ENCODE measurements around the gene KLHDC2. TPM values are rescaled to one million over a fixed set of nuclear protein-coding genes. Genes with fewer than 3 reads are reported as not detected.
A peak's percentile ranks its signal among the peaks of the same experiment; 100 is the strongest.
"Not testable (repeated sequence)": the region's sequence is repeated elsewhere in the genome, so short reads cannot be mapped to it uniquely, and the experiment has no call there.

KLHDC2 gene, protein sequence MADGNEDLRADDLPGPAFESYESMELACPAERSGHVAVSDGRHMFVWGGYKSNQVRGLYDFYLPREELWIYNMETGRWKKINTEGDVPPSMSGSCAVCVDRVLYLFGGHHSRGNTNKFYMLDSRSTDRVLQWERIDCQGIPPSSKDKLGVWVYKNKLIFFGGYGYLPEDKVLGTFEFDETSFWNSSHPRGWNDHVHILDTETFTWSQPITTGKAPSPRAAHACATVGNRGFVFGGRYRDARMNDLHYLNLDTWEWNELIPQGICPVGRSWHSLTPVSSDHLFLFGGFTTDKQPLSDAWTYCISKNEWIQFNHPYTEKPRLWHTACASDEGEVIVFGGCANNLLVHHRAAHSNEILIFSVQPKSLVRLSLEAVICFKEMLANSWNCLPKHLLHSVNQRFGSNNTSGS
- 100 to 1,000 TPM; 135 to 180 (median 160) TPM for polyA plus RNA-seq (ENCODE audit: insufficient read length in 4 of 4)

DNA sequence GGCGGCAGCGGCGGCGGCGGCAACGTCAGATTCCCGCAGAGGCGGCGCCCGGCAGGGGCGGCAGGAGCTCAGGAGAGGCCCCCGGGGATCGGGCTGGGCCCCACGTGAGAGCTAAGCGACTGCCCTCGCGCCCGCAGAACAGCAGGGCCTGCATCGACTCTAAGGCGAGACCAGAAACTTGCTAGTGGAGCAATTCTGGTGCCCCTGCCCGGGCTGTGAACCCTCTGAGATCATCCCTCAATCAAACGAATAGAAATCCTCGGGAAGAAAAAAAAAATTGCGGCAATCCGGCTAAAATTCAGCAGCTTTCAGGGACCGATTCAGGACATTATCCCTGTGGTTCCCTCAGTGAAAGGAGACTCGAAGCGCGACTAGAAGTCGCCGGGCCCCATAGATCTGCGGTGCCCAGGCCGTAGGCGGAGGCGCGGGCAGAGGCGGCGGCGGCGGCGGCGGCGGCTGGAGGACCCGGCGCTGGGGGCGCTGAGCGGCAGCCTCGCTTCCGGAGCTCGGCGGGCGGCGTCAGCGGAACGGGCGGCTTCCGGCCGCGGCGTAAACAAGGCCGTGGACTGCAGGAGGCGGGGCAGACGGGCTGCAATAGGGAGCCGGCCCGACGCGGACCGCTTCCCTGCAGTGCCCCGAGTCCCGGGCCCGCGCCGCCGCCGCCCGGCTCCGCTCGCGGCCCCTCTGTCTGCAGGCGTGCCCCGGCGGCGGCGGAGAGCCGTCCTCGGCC, at the start of gene KLHDC2:
Gene KLHDC2, plus strand, starts transcription at position 583 of the 730 bp plus-strand sequence. CDS start 316 bp downstream, outside the sequence.
- DNase-seq (ENCODE audit: low read depth in 4 of 4, low spot score in 2 of 4) = peak; percentile 66 to 79 (median 76)

DNA sequence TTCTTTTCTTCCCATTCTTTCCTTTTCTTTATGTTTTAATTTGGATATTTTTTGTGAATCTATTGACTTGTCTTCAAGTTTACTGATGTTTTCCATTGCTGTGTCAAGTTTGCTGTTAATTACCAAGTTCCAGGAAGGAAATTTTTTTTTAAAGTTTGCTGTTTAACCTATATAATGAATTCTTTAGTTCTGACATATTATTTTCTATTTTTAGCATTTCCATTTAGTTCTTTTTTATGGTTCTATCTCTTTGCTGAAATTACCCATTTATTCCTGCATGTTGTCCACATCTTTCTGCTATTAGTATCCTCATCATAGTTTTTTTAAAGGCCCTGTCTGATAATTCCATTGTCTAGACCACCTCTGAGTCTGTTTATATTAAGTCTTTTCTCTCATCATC, 47.2 kb upstream of the KLHDC2 start:
- DNase-seq (ENCODE audit: low read depth in 4 of 4, low spot score in 2 of 4) = no peak

DNA sequence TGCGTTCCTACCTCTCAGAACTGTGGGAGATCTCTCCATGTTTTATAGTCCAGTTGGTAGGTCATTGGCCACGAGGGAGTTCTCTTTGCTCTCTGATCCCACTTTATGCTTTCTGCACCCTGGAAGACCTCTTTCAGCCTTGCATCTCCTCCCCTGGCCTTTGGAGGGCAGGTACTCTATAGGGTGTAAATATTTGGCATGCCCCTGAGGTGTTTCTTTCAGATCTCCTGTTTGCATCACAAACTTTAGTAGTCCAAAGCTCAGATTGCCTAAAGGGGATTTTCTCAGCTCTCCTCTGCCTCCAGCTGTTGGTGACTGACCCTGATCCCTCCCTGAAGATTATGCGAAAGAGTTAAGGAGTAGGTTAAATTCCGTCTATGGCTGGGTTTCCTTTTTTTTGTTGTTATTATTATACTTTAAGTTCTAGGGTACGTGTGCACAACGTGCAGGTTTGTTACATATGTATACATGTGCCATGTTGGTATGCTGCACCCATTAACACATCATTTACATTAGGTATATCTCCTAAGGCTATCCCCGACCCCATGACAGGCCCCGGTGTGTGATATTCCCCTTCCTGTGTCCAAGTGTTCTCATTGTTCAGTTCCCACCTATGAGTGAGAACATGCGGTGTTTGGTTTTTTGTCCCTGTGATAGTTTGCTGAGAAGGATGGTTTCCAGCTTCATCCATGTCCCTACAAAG, 46.1 kb upstream of the KLHDC2 start:
- DNase-seq (ENCODE audit: low read depth in 4 of 4, low spot score in 2 of 4) = not testable (repeated sequence)

DNA sequence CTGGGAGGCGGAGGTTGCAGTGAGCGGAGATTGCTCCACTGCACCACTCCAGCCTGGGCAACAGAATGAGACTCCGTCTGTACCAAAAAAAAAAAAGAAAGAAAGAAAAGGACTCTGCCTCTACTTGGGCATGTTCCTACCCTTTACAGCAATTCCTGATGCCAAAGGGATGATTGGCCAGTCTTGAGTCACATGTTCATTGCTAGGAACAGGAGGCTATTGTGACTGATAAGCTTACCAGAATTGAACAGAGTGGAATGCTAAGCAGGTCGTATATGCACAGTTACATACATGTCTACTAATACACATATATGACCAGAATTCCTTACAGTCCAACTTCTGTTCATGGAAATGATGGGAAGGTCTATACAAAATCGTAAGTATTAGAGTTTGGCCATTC, 40.8 kb upstream of the KLHDC2 start:
- no peak for DNase-seq (ENCODE audit: low read depth in 4 of 4, low spot score in 2 of 4)

DNA sequence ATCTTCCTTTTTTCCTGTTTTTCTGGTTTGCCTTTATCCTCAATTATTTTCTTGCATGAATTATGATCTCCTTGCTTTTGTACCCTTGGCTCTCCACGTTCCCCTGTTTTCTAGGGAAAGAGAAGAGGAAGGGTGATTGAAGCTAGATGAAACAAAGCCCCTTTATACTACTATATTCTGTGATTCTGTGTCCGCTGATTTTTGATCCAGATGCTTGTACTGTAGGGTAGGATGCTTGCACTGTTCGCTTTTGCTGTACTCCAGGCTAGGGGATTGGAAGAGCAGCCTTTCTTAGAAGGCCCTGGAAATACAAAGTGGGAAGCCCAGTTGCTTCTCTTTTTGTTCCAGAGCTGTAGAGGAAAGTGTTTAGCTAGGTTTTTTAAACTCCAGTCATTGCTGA, 35.1 kb upstream of the KLHDC2 start:
- no peak for DNase-seq (ENCODE audit: low read depth in 4 of 4, low spot score in 2 of 4)

DNA sequence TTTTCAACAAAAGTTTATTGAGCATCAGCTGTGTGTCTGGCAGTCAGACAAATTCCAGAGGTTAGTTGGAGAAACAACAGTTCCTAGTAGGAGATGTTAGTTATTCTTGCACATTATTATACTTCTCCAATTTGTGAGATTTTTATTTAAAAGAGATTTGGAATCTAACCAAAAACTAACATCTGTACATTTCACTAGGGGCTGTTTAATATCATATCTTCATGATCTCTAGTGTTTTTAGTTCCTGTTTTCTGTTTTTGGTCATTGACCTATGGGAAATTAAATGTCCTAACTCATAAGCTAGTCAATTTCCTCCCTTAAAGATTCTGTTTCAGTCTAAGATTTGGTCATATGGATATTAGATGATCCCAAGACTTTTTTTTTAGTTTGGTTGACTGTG, 34.1 kb upstream of the KLHDC2 start:
- no peak for DNase-seq (ENCODE audit: low read depth in 4 of 4, low spot score in 2 of 4)

DNA sequence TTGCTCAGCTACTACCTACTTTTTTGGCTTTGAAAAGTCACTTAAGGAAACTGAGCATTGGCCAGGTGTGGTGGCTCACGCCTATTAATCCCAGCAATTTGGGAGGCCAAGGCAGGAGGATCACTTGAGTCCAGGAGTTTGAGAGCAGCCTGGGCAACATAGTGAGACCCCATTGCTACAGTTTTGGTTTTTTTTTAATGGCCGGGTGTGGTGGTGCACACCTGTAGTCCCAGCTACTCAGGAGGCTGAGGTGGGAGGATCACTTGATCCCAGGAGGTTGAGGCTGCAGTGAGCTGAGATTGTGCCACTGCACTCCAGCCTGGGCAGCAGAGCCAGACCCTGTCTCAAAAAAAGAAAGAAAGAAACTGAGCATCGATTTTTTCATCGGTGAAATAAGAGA, 32.3 kb upstream of the KLHDC2 start:
- DNase-seq (ENCODE audit: low read depth in 4 of 4, low spot score in 2 of 4) = not testable (repeated sequence)

DNA sequence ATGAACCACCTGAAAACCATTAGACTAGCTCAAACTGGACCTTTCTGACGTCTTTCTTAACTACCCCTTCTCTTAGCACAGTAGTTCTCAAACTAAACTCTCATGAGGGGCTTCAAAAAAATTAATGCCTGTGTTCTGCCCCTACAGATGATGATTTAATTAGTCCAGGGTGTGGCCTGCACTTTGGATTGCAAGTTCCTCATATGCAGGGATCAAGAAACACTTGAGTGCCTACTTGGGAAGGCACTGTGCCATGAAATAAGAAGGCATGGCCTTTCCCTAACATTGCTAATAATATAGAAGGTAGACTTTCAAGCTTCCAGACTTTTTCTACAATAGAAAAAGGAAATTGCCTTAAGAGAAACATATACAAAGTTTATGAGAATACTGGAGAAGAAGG, 22.8 kb upstream of the KLHDC2 start:
- DNase-seq (ENCODE audit: low read depth in 4 of 4, low spot score in 2 of 4) = no peak

DNA sequence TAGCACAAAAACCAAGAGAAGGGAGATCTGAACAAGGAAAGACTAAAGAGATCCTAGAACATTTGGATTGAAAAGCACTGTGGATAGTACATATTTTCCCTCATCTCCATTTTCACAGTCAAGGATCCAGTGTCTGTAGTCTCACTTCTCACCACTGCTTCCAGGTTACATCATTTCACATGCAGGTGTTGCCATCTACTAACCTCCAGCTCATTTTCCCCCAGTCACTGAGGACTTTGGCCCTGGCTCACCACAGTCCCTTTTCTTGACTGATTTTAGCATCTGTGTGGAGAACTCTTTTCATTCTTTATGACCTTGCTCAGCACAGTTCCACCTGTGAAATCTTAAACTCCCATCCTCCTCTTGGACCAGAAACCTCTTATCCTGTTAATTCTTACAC, 21.5 kb upstream of the KLHDC2 start:
- DNase-seq (ENCODE audit: low read depth in 4 of 4, low spot score in 2 of 4) = not testable (repeated sequence)

DNA sequence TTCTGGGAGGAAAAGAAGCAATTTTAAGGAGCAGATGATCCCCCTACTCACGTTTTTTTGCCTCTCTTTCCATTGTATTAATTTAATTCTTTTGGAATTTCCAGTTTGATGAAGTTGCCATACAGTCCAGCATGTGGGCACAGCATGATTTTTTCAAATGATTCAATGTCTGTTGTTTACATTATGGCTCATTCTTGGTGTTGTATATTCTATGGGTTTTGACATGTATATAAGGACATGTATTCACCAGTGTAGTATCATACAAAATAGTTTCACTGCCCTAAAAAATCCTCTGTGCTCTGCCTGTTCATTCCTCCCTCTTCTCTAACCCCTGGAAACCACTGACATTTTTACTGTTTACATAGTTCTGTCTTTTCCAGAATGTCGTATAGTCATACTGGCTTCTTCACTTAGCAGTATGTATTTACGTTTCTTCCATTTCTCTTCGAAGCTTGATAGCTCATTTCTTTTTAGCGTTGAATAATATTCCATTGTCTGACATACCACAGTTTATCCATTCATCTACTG, 13.3 kb upstream of the KLHDC2 start:
- no peak for DNase-seq (ENCODE audit: low read depth in 4 of 4, low spot score in 2 of 4)

DNA sequence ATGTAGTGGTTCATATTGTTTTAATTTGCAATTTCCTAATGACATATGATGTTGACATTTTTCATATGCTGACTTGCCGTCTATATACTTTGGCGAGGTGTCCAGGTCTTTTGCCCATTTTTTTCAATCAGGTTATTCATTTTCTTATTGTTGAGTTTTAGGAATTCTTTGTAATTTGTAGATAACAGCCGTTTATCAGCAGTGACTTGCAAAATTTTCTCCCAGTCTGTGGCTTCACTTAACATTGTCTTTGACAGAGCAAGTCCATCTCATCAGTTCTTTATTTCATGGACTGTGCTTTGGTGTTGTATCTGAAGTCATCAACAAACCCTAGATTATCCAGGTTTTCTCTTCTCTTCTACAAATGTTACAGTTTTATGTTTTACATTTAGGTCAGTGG, 12.6 kb upstream of the KLHDC2 start:
- DNase-seq (ENCODE audit: low read depth in 4 of 4, low spot score in 2 of 4) = no peak

DNA sequence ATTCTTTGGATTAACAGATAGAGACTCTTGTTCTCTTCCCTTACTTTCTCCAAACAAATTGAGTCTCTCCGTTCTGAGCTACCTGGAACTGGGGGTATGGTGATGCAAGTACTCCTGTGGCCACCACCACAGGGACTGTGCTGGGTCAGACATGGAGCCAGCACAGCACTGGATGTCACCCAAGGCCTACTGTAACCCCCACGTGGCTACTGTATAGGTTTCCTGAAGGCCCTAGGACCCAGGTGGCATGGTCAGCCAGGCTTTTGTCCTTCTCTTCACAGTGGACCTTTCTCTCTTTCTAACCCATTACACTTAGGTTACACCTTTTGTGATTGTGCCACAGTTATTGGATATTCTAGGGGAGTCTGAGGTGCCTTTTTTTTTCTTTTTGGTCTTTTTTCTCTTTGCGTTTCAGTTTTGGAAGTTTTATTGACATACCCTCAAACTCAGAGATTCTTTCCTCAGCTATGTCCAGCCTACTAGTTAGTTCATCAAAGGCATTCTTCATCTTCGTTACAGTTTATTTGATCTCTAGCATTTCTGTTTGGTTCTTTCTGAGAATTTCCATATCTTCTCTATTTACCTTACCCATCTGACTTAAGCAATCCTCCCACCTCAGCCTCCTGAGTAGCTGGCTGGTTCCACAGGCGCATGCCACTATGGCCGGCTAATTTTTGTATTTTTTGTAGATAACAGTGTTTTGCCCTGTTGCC, 6.0 kb upstream of the KLHDC2 start:
- DNase-seq (ENCODE audit: low read depth in 4 of 4, low spot score in 2 of 4) = no peak

DNA sequence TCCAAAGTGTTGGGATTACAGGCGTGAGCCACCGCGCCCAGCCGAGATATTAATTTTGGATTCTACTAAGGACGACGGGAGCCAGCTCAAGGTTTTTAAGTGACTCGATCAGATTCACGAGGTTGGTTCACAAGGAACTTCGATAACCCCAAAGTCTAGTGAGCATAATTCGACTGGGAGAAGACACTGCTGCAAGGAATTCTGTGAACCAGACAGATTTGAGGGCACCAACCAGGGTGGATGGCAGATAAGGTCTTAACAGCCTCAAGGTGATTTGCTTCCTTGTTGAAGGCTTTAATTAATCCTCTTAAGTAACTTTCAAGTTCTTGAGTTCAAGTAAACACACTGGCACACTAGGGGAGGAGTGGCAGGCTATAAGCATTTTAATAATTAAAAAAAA, 1.1 kb upstream of the KLHDC2 start:
- DNase-seq (ENCODE audit: low read depth in 4 of 4, low spot score in 2 of 4) = peak in 2 of 4 donors; percentile 13 to 43

DNA sequence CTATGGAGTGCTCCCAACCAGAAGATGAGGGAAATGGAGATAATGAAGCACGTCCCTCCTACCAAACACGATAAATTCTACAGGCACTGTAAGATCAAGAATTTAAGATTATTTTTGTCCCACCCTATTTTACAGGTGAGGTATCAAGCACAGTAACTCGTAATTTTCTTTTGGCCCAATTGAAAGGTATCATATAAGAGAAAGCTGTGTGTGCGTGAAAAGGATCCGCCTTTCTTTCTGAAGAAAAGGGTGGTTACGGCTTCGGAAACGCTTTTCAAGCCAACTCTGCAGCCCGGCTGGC, 733 bp upstream of the KLHDC2 start:
- DNase-seq (ENCODE audit: low read depth in 4 of 4, low spot score in 2 of 4) = no peak

DNA sequence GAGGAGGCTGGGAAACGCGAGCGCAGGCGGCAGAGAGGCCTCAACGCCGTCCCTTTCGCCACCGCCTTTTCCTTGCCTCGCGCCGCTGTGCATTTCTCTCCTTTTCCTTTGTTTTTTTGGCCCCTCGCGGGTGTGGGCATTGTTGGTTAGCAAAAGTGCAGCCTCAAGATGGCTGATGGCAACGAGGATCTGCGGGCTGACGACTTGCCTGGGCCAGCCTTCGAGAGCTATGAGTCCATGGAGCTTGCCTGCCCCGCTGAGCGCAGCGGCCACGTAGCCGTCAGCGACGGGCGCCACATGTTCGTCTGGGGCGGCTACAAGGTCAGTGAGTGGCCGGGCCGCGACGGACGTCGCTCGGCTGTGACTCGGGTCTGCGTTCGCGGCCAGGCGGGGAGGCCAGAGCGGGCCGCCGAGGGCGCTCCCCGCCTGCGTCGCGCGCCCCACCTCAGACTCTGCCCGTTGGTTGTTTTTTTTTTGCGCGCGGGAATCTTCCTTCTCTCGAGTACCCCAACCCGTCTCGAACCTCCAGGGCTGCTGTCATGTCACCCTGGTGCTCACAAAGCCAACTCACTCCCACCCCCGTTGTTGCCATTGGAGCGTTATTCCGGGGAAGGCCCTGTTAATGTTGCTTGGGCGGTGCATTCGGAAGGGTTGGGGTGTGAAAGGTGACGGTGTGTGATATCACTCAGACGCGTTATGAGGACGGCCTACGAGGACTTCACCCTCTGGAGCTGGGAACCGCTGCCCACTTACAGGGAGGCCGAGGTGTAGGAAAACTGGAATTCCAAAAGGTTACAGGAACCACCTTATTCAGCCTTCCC, 558 bp downstream of the KLHDC2 start:
- DNase-seq (ENCODE audit: low read depth in 4 of 4, low spot score in 2 of 4) = peak; percentile 41 to 54 (median 44)

DNA sequence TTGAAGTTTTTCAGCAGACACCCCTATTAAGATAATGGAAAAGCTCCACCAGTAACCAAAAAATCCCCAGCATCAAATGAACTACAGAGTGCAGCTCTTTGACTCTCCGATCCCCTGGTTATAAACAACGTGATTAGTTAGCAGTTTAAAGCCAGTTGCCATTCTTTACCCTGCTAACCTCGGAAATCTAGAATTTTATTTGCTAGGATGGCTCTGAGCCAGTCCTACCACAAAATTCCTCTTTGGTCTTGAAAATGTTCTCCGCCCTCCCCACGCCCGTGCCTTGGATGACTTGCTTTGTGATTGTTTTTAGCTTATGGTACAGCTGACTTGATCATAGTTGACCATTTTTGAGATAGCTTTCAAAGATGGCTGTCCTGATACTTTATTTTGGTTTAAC, 1.2 kb downstream of the KLHDC2 start:
- DNase-seq (ENCODE audit: low read depth in 4 of 4, low spot score in 2 of 4) = peak in 1 of 4 donors; percentile 2

DNA sequence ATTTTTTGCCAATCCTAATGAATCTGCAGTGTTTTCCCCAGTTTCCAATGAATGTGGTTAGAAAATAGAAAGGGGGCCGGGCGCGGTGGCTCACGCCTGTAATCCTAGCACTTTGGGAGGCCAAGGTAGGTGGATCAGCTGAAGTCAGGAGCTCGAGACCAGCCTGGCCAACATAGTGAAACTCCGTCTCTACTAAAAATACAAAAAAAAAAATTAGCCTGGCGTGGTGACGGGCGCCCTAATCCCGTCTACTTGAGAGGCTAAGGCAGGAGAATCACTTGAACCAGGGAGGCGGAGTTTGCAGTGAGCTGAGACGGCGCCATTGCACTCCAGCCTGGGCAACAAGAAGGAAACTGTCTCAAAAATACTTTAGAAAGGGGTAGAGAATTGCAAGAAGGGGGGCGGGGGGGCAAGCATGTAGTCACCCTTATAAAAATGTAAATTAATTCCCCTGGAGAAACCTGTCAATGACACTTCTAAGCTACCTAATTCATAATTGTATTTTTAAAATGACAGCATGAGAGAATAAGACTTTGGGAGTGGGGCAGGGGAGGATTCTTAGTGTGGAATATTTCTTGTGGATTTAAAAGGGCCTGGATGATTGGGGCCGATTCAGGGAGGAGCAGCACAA, 1.7 kb downstream of the KLHDC2 start:
- peak in 1 of 4 donors; percentile 3 for DNase-seq (ENCODE audit: low read depth in 4 of 4, low spot score in 2 of 4)

DNA sequence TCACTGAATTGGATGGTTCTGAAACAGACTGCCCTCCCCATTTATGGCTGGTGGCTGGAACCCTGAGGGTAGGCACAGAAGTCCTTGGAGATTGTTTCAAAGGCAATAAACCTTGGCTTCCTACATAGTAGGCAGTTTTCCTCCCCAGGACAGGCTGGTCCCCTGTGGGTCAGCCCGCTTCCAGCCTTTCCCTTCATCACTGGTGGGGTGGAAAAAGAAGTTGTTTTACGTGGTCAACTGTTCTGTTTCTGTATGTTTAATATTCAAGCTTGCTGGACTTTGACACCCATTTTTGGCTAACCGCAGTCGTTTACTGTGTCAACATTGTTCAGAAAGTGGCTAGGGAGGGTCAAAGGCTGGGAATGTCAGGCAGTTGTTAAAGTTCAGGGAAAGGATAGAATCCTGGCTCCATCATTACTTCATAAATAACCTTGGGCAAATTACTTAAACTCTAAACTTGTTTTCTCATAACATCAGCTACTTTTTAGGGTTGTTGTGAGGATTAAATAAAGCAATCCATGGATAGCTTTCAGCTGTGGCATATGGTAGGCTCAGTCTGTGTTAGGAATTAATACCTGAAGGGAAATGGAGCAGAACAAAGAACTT, 2.4 kb downstream of the KLHDC2 start:
- DNase-seq (ENCODE audit: low read depth in 4 of 4, low spot score in 2 of 4) = peak; percentile 19 to 46 (median 29)

DNA sequence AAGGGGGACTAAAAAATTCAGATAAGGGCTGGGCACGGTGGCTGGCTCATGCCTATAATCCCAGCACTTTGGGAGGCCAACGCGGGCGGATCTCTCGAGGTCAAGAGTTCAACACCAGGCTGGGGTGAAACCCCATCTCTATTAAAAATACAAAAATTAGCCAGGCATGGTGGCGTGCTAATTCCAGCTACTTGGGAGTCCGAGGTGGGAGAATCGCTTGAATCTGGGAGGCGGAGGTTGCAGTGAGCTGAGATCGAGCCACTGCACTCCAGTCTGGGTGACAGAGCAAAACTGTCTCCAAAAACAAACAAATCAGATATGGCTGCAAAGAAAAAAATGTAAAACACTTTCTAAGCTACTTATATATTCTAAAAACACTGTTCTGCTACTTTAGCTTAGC, 3.7 kb downstream of the KLHDC2 start:
- DNase-seq (ENCODE audit: low read depth in 4 of 4, low spot score in 2 of 4) = not testable (repeated sequence)
